Stimulated activated CD8-positive, alpha-beta memory T cell treated with anti-CD3 and anti-CD28 coated beads, Interleukin-2, amount 100 ng/mL, for 48 hours (primary cell): ENCODE results near the gene SAMD3.
A peak's percentile ranks its signal among the peaks of the same experiment; 100 is the strongest.
"Not testable (repeated sequence)": the region's sequence is repeated elsewhere in the genome, so short reads cannot be mapped to it uniquely, and the experiment has no call there.

Experiments used
- DNase-seq, 2 donors: peaks; one replicate each; pipeline ENCODE4 v3.0.0-alpha.2; 2020; ENCODE audit warnings: low read depth in 2 of 2

SAMD3 gene

DNA sequence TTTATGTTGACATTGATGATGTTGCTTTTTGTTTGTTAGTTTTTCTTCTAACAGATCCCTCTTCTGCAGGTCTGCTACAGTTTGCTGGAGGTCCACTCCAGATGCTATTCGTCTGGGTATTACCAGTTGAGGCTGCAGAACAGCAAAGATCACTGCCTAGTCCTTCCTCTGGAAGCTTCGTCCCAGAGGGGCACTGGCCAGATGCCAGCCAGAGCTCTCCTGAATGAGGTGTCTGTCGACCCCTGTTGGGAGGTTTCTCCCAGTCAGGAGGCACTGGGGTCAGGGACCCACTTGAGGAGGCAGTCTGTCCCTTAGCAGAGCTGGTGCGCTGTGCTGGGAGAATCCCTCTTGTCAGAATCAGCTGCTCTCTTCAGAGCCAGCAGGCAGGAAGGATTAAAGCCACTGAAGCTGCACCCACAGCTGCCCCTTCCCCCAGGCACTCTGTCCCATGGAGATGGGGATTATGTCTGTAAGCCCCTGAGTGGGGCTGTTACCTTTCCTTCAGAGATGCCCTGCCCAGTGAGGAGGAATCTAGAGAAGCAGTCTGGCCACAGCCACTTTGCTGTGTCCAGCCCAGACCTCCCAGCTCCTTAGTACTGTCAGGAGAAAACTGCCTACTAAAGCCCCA lies 49.3 kb downstream of the SAMD3 start:
- not testable (repeated sequence) for DNase-seq

DNA sequence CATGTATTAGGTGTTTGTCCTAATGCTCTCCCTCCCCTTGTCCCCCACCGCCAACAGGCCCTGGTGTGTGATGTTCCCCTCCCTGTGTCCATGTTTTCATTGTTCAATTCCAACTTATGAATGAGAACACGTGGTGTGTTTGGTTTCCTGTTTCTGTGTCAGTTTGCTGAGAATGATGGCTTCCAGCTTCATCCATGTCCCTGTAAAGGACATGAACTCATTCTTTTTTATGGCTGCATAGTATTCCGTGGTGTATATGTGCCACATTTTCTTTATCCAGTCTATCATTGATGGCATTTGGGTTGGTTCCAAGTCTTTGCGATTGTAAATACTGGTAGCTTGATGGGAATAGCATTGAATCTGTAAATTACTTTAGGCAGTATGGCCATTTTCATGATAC lies 52.6 kb downstream of the SAMD3 start:
- not testable (repeated sequence) for DNase-seq

- DNase-seq: no peak
Measured at GRCh38 chr6:130167655-130168054, 55.1 kb downstream of the SAMD3 start.

GRCh38 chr6:130164251-130164650 lies 58.5 kb downstream of the SAMD3 start:
- DNase-seq: no peak

GRCh38 chr6:130163266-130163665 lies 59.5 kb downstream of the SAMD3 start:
- no peak for DNase-seq

DNA sequence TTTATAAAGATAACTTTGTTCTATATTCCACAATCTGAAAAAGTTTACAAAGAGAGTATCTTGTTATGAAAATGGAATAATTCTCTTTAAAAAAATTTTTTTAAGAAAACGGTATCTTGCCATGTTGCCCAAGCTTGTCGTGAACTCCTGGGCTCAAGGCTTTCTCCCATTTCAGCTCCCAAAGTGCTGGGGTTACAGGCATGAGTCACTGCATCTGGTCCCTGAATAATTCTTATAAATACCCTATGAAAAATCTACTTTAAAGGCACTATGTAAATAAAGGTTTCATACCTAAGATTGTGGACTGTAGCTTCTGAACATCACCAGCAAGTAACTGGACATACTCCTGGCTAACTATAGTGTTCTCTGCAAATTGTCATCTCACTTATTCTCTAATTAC lies 60.3 kb downstream of the SAMD3 start:
- no peak for DNase-seq

DNA sequence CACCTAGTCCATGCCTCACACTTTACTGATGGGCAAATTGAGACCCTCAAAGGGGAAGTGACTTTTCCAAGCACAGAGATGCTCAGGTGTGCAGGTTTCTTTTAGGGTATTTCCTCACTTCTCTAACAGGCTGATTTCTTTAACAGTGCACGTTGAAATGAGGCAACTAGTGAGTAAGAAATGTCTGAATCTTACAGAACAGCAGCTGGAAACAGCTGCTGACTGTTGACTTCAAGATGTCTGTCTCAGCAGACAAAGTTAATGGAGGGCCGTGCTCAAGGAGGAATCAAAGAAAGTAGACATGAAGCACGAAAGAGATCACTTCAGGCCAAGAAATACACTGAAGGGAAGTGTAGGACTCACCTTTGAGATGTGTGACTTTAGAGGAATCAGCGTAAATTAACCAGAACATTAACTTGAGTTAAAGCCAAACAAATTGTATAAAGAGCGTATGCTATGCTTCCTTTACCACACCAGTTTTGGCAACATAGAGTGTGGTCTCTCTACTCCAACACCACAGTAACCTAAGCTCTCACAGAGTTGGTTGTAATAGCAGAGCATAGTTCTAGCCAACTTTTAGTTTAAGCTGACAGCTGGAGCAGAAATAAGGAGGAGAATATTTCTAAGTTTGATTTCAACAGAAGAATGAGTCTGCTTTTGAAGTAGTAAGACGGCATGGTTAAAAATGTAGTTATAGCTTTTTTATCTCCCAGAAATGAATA lies 60.9 kb downstream of the SAMD3 start:
- DNase-seq: no peak

DNA sequence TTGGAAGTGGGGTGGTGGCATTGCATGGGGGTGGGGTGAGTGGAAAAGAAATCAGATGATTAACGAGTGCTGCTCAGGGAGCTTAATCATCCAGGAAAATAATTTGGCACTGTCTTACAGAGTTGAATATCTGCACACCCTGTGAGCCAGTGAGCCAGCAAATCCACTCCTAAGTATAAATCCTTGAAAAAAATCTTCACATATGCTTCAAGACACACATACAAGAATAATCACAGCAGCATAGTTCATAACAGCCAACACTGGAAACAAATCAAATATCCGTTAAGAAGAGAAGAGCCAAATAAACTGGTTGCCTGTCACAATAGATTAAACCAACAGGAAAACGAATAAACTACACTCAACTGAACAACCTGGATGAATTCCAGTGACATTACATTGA lies 62.8 kb downstream of the SAMD3 start:
- no peak for DNase-seq

- no peak for DNase-seq
Measured at GRCh38 chr6:130158548-130158947, 64.2 kb downstream of the SAMD3 start.

GRCh38 chr6:130158056-130158455 lies 64.7 kb downstream of the SAMD3 start:
- no peak for DNase-seq

GRCh38 chr6:130156908-130157307 lies 65.8 kb downstream of the SAMD3 start:
- DNase-seq: no peak

DNA sequence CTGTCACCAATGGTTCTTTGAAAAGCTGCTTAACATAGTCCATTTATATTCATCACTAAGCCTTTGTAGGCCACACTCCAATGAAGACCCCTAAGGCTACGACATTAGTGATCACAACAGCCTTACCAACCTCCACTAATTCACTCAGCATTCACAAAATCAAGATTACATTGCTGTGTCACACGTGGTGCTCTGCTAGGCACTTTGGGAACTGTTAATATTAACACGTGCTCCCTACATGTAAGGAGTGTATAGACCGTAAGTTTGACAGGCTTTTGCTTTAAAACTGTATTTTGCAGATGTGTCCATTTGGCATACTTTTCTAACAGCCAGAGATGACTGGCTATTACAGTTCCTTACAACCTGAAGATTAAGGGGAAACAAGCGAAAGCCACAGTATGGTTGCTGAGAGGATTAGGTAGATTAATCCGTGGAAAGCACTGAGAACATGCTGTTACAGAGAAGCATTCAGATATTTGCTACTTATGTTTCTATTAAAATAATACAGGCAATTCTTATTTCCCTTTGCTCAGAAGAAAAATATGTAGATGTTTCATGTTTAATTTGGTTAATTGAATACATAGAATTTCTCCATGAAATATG lies 69.7 kb downstream of the SAMD3 start:
- DNase-seq: no peak

DNA sequence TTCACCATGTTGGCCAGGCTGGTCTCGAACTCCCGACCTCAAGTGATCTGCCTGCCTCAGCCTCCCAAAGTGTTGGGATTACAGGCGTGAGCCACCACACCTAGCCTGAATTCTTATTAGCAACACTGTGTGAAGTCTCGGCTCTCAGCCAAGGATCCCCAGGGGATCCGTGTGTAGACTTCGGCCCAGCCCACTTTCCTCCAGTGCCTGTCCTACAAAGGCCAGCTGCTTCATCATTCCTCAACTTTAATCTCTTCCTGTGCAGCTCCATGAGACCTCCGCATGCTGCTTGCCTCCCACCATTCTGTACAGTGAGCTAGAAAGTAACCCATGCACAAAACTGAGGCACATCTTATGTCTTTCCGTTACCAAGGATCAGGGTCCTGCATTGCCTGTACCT lies 71.8 kb downstream of the SAMD3 start:
- DNase-seq: no peak

- not testable (repeated sequence) for DNase-seq
Measured at GRCh38 chr6:130149016-130149415, 73.7 kb downstream of the SAMD3 start.

- DNase-seq: no peak
Measured at GRCh38 chr6:130148181-130148580, 74.6 kb downstream of the SAMD3 start.

- DNase-seq: no peak
Measured at GRCh38 chr6:130147111-130147510, 75.6 kb downstream of the SAMD3 start.

- no peak for DNase-seq
Measured at GRCh38 chr6:130143709-130144108, 79.0 kb downstream of the SAMD3 start.

GRCh38 chr6:130140084-130140483 lies 82.7 kb downstream of the SAMD3 start:
- no peak for DNase-seq

- no peak for DNase-seq
Measured at GRCh38 chr6:130138909-130139242, 83.9 kb downstream of the SAMD3 start.

- DNase-seq: no peak
Measured at GRCh38 chr6:130138116-130138908, 84.4 kb downstream of the SAMD3 start.

GRCh38 chr6:130136798-130137197 lies 86.0 kb downstream of the SAMD3 start:
- DNase-seq: no peak

DNA sequence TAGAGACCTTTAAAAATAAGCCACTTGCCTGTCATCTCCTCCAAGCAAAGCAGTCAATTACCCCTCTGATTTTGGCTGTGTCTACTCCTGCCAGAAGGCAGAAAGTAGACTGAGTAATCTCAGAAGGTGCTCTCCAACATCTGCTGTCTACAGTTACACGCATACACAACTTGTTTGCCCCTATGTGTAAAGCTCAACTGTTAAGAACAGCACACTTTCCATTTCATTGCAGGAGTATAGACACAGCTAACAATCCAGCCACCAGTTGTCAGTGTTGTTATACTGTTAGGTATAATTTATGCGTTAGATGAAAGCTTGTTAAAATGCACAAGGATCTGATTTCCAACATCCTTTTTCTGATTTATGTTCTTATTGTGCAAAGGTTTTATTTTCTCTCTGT lies 88.2 kb downstream of the SAMD3 start:
- DNase-seq: no peak

DNA sequence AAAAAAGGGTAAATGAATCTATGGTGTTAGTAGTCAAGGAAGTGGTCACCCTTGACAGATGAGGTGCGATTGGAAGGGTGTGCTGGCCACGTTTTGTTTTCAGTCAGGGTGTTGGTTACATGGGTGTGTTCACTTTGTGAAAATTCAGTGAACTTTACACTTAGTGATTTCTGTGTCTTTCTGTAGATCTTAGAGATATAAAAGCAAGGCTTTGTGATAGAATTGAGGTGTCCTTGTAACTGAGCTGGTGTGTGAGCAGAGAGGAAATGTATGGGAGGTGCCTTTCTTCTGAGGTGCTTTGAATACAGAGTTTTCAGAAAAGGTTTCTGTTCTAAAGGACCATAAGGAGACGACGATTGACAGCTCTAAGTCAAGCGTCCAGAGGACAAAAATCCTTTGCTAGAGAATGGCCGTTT lies 90.5 kb downstream of the SAMD3 start:
- DNase-seq: peak; percentile 23 to 36
